ENCODE data around the gene GSE1. TPM values are rescaled to one million over a fixed set of nuclear protein-coding genes. Genes with fewer than 3 reads are reported as not detected.

GSE1 gene
- total and polyA plus RNA-seq, 2 of the 13 experiments (the other 11 are each of a cell fraction or from before 2014, with no cell fraction given): 16.1 to 31.2 TPM

DNA sequence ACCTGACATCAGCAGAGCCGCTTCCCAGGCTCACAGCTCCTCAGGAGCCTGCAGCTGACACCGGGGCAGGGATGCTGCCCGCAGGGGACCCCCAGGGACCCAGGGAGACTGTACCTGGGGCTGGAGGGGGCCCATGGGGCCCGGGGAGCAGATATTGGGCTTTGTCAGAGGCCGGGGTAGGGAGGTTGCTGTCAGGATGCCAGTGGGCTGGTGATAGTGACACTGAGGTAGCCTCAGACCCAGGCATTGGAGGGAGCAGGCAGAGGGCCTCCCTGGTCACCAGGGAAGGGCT is 15.1 kb downstream of the GSE1 start:
- intact Hi-C loops (cut with micrococcal nuclease; ENCODE audit: unreplicated experiment) (no loop called here), in situ Hi-C loops (cut with HindIII; ENCODE audit: extremely low pct_ligation_motif_present, low pct_unique_long_range_greater_than_20kb) (no loop called here)
- 100% methylated on average over 5 of the region's 5 CpGs for WGBS (ENCODE audit: low lambda C conversion rate)
- Histone ChIP-seq H2AFZ (ENCODE audit: low read length) (no peak overlapping the region), H3K36me3 (replicated peaks in 1 of 2; ENCODE audit: control insufficient read depth in 1 of 2, insufficient read depth in 2 of 2, low read length in 2 of 2) (peaks cover 17 to 32% of the 10 kb centered on the region in 2 experiments; a peak in 4 of 5 replicates), H3K27ac (ENCODE audit: extremely low read length, insufficient read depth, low read length) (no peak overlapping the region), H3K4me2 (ENCODE audit: low read depth, low read length) (no peak overlapping the region), H3K79me2 (ENCODE audit: insufficient read depth, low read length) (peaks cover 94% of the 10 kb centered on the region), H4K20me1 (ENCODE audit: insufficient read depth, low read length) (peaks cover 97% of the 10 kb centered on the region; the same call in 1 of the 2 replicates), H3K9me3 (ENCODE audit: low read length) (peaks cover 12% of the 10 kb centered on the region), H3K9ac (ENCODE audit: insufficient read depth, low read depth, low read length) (no peak overlapping the region), H3K4me3 (replicated peaks in 1 of 3; ENCODE audit: insufficient read depth in 1 of 3, low read depth in 2 of 3, low read length in 3 of 3) (no peak overlapping the region), H3K4me1 (ENCODE audit: insufficient read depth, low read length) (peaks cover 13% of the 10 kb centered on the region), H3K27me3 (ENCODE audit: control insufficient read depth in 1 of 2, insufficient read depth in 2 of 2, low read length in 2 of 2) (no peaks in the 10 kb centered on the region)
- DNase-seq (ENCODE audit: low spot score) (no peak), FAIRE-seq (no peak), ATAC-seq (no peak)
- CTCF ChIA-PET (ENCODE audit: low intra/inter-chr PET ratio, low total read pairs): no interaction called here
- no TSS peak for BruUV-seq (replicated peaks)
- POLR2A ChIA-PET: no interaction called here
- no peak for TF ChIP-seq ZNF777 (CRISPR knock-in tag; IDR thresholded peaks at IDR 0.05)
- TF ChIP-seq, protein P1, sequence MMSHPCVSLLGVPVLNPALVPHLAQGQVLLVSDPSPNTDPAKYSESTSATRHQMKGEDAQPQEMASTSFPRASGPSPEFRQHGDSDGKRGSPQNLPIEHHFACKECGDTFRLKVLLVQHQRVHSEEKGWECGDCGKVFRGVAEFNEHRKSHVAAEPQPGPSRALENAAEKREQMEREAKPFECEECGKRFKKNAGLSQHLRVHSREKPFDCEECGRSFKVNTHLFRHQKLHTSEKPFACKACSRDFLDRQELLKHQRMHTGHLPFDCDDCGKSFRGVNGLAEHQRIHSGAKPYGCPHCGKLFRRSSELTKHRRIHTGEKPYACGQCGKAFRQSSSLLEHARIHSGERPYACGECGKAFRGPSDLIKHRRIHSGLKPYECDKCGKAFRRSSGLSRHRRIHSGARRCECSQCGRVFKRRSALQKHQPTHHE (CRISPR knock-in tag; IDR thresholded peaks at IDR 0.05; ENCODE audit: borderline replicate concordance): no peak
- no peak for TF ChIP-seq ZFYVE20 (CRISPR knock-in tag; IDR thresholded peaks at IDR 0.05; ENCODE audit: borderline replicate concordance, low read depth)
- TF ChIP-seq RAD21 (CRISPR knock-in tag; IDR thresholded peaks at IDR 0.05): no peak
- TF ChIP-seq, protein P2, sequence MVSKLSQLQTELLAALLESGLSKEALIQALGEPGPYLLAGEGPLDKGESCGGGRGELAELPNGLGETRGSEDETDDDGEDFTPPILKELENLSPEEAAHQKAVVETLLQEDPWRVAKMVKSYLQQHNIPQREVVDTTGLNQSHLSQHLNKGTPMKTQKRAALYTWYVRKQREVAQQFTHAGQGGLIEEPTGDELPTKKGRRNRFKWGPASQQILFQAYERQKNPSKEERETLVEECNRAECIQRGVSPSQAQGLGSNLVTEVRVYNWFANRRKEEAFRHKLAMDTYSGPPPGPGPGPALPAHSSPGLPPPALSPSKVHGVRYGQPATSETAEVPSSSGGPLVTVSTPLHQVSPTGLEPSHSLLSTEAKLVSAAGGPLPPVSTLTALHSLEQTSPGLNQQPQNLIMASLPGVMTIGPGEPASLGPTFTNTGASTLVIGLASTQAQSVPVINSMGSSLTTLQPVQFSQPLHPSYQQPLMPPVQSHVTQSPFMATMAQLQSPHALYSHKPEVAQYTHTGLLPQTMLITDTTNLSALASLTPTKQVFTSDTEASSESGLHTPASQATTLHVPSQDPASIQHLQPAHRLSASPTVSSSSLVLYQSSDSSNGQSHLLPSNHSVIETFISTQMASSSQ (IDR thresholded peaks at IDR 0.05; ENCODE audit: low read depth): no peak
- TF ChIP-seq, protein P2 (CRISPR knock-in tag; IDR thresholded peaks at IDR 0.05; ENCODE audit: borderline replicate concordance): no peak
- TF ChIP-seq, protein P3, sequence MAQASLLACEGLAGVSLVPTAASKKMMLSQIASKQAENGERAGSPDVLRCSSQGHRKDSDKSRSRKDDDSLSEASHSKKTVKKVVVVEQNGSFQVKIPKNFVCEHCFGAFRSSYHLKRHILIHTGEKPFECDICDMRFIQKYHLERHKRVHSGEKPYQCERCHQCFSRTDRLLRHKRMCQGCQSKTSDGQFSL (CRISPR knock-in tag; IDR thresholded peaks at IDR 0.05): no peak
- TF ChIP-seq GTF3A (CRISPR knock-in tag; conservative IDR thresholded peaks at IDR 0.05): no peak
- TF ChIP-seq PAWR (CRISPR knock-in tag; IDR thresholded peaks at IDR 0.05; ENCODE audit: borderline replicate concordance): no peak
- TF ChIP-seq MED8 (CRISPR knock-in tag; IDR thresholded peaks at IDR 0.05; ENCODE audit: insufficient replicate concordance): no peak
- no peak for TF ChIP-seq HDAC6 (IDR thresholded peaks at IDR 0.05; ENCODE audit: low read depth, low read length)
- no peak for TF ChIP-seq ZNF790 (CRISPR knock-in tag; IDR thresholded peaks at IDR 0.05; ENCODE audit: borderline replicate concordance)
- TF ChIP-seq IRX3 (CRISPR knock-in tag; IDR thresholded peaks at IDR 0.05; ENCODE audit: borderline replicate concordance, low read depth): no peak
- TF ChIP-seq, protein P4, sequence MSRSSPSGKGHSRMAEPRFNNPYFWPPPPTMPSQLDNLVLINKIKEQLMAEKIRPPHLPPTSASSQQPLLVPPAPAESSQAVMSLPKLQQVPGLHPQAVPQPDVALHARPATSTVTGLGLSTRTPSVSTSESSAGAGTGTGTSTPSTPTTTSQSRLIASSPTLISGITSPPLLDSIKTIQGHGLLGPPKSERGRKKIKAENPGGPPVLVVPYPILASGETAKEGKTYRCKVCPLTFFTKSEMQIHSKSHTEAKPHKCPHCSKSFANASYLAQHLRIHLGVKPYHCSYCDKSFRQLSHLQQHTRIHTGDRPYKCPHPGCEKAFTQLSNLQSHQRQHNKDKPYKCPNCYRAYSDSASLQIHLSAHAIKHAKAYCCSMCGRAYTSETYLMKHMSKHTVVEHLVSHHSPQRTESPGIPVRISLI (CRISPR knock-in tag; IDR thresholded peaks at IDR 0.05; ENCODE audit: borderline replicate concordance): no peak
- TF ChIP-seq, protein P5, sequence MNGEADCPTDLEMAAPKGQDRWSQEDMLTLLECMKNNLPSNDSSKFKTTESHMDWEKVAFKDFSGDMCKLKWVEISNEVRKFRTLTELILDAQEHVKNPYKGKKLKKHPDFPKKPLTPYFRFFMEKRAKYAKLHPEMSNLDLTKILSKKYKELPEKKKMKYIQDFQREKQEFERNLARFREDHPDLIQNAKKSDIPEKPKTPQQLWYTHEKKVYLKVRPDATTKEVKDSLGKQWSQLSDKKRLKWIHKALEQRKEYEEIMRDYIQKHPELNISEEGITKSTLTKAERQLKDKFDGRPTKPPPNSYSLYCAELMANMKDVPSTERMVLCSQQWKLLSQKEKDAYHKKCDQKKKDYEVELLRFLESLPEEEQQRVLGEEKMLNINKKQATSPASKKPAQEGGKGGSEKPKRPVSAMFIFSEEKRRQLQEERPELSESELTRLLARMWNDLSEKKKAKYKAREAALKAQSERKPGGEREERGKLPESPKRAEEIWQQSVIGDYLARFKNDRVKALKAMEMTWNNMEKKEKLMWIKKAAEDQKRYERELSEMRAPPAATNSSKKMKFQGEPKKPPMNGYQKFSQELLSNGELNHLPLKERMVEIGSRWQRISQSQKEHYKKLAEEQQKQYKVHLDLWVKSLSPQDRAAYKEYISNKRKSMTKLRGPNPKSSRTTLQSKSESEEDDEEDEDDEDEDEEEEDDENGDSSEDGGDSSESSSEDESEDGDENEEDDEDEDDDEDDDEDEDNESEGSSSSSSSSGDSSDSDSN (CRISPR knock-in tag; IDR thresholded peaks at IDR 0.05): no peak
- TF ChIP-seq ZNF431 (CRISPR knock-in tag; IDR thresholded peaks at IDR 0.05; ENCODE audit: borderline replicate concordance, low read depth): no peak
